ENCODE measurements around the gene DNA2.

DNA sequence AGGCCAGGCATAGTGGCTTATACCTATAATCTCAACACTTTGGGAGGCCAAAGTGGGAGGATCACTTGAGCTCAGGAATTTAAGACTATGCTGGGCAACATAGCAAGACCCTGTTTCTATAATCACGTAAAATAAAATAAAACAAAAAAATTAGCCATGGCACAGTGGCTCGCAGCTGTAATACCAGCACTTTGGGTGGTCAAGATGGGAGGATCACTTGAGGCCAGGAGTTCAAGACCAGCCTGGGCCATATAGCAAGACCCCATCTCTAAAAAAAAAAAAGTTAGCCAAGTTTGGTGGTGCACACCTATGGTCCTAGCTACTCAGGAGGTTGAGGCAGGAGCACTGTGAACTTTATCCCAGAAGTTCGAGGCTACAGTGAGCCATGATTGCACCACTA, 30.9 kb downstream of the DNA2 start:
- TF ChIP-seq, protein P1, sequence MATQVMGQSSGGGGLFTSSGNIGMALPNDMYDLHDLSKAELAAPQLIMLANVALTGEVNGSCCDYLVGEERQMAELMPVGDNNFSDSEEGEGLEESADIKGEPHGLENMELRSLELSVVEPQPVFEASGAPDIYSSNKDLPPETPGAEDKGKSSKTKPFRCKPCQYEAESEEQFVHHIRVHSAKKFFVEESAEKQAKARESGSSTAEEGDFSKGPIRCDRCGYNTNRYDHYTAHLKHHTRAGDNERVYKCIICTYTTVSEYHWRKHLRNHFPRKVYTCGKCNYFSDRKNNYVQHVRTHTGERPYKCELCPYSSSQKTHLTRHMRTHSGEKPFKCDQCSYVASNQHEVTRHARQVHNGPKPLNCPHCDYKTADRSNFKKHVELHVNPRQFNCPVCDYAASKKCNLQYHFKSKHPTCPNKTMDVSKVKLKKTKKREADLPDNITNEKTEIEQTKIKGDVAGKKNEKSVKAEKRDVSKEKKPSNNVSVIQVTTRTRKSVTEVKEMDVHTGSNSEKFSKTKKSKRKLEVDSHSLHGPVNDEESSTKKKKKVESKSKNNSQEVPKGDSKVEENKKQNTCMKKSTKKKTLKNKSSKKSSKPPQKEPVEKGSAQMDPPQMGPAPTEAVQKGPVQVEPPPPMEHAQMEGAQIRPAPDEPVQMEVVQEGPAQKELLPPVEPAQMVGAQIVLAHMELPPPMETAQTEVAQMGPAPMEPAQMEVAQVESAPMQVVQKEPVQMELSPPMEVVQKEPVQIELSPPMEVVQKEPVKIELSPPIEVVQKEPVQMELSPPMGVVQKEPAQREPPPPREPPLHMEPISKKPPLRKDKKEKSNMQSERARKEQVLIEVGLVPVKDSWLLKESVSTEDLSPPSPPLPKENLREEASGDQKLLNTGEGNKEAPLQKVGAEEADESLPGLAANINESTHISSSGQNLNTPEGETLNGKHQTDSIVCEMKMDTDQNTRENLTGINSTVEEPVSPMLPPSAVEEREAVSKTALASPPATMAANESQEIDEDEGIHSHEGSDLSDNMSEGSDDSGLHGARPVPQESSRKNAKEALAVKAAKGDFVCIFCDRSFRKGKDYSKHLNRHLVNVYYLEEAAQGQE (IDR thresholded peaks at IDR 0.05; ENCODE audit: insufficient read depth in 1 of 2, low read depth in 2 of 2, low read length in 1 of 2), result no peak
- TF ChIP-seq, protein P2, sequence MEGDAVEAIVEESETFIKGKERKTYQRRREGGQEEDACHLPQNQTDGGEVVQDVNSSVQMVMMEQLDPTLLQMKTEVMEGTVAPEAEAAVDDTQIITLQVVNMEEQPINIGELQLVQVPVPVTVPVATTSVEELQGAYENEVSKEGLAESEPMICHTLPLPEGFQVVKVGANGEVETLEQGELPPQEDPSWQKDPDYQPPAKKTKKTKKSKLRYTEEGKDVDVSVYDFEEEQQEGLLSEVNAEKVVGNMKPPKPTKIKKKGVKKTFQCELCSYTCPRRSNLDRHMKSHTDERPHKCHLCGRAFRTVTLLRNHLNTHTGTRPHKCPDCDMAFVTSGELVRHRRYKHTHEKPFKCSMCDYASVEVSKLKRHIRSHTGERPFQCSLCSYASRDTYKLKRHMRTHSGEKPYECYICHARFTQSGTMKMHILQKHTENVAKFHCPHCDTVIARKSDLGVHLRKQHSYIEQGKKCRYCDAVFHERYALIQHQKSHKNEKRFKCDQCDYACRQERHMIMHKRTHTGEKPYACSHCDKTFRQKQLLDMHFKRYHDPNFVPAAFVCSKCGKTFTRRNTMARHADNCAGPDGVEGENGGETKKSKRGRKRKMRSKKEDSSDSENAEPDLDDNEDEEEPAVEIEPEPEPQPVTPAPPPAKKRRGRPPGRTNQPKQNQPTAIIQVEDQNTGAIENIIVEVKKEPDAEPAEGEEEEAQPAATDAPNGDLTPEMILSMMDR (IDR thresholded peaks at IDR 0.05), result no peak
